Measurements from ENCODE around the gene OR6K3. TPM values are rescaled to one million over a fixed set of nuclear protein-coding genes. Genes with fewer than 3 reads are reported as not detected.
"Not testable (repeated sequence)": the region's sequence is repeated elsewhere in the genome, so short reads cannot be mapped to it uniquely, and the experiment has no call there.

OR6K3 gene
- total RNA-seq, 1 donor: not detected

DNA sequence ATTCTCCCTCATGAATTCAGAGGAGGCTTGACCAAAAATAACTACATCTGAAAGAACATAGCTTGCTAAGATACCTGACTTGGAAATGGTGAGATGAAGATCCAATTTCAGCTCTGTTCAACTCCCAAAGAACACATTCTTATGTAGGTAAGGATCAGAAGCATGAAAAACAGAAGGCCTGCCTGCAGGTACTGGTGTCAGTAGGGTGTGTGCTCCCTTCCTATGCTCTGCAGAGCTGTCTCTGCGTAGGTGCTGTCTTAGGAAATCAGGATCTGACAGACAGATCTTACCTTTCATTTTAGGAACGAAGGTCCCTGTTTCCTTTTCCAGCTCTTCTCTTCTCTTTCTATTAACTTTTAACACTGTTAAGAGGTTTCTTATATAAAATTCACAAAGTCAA is 14.4 kb downstream of the OR6K3 start:
- no peak for DNase-seq (ENCODE audit: low read depth)
- no peak overlapping the region for H3K4me3 ChIP-seq (ENCODE audit: low read depth, low read length)
- TF ChIP-seq, protein P1, sequence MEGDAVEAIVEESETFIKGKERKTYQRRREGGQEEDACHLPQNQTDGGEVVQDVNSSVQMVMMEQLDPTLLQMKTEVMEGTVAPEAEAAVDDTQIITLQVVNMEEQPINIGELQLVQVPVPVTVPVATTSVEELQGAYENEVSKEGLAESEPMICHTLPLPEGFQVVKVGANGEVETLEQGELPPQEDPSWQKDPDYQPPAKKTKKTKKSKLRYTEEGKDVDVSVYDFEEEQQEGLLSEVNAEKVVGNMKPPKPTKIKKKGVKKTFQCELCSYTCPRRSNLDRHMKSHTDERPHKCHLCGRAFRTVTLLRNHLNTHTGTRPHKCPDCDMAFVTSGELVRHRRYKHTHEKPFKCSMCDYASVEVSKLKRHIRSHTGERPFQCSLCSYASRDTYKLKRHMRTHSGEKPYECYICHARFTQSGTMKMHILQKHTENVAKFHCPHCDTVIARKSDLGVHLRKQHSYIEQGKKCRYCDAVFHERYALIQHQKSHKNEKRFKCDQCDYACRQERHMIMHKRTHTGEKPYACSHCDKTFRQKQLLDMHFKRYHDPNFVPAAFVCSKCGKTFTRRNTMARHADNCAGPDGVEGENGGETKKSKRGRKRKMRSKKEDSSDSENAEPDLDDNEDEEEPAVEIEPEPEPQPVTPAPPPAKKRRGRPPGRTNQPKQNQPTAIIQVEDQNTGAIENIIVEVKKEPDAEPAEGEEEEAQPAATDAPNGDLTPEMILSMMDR (IDR thresholded peaks at IDR 0.05; ENCODE audit: insufficient read depth, low read length): no peak

DNA sequence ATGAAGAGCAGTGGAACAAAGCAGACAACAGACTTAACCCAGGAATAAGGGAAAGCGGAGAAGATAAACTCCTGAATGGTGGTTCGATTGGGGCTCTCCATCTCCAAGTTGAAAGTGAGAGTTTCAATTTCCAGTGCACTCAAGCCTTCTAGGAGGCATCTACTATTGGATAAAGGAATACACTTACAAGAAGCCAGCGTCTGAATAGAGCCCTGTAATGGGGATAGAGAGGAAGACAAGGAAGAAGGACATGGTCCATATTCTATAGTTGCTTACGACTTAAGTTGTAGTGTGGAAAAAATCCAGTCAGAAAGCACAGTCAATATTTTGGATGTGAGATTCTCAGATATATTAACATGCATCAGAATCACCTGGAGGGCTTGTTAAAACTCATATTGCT is 20.0 kb downstream of the OR6K3 start, which contains the start of gene OR6K2:
Gene OR6K2, minus strand, starts transcription at position 101 of the 400 bp plus-strand sequence. Its CDS starts 0 bp downstream, at position 101.
- TF ChIP-seq, protein P1 (IDR thresholded peaks at IDR 0.05; ENCODE audit: insufficient read depth, low read length): no peak
- no peak for DNase-seq (ENCODE audit: low read depth)
- H3K4me3 ChIP-seq (ENCODE audit: low read depth, low read length): no peak within 1 kb of the TSS

DNA sequence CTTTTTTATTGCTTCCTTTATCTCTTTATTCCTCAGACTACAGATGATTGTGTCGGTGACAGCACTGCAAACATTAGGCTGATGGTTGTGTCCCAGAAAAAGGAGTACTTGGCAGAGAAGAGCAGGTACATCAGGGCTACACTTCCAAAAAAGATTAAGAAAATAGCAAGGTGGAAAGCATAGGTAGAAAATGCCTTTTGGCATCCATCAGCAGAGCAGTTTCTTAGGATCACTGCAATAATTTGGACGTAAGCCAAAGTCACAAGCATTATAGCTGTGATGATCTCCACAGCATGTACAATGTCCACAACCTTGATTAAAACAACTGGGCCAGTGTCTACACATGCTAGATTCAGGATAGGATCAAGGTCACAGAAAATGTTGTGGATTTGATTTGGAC is 25.9 kb downstream of the OR6K3 start:
- no peak for DNase-seq (ENCODE audit: low read depth)

DNA sequence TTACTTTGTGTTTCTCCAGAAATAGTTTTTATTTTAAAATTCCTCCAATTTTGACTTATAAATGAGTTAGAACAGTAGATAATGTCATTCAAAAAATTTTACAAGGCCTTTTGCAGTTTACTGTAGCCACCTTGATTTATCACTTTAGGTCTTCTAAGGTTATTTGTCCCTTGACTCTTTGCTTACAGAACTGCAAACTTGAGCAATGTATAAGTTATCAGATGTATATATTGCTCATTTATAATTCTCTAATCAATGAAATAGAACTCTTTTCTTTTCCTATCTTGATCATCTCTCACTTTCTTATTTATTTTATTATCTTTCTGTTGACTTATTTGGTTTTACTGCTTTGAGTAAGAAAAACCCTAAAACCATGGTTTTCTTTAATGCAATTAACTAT is 28.2 kb downstream of the OR6K3 start:
- no peak for DNase-seq (ENCODE audit: low read depth)
- TF ChIP-seq, protein P1 (IDR thresholded peaks at IDR 0.05; ENCODE audit: insufficient read depth, low read length): no peak
- H3K4me3 ChIP-seq (ENCODE audit: low read depth, low read length): no peak overlapping the region

More for the DNA sequence above, 25.9 kb downstream of the OR6K3 start:
- TF ChIP-seq, protein P1 (IDR thresholded peaks at IDR 0.05; ENCODE audit: insufficient read depth, low read length): no peak
- H3K4me3 ChIP-seq (ENCODE audit: low read depth, low read length): no peak overlapping the region

DNA sequence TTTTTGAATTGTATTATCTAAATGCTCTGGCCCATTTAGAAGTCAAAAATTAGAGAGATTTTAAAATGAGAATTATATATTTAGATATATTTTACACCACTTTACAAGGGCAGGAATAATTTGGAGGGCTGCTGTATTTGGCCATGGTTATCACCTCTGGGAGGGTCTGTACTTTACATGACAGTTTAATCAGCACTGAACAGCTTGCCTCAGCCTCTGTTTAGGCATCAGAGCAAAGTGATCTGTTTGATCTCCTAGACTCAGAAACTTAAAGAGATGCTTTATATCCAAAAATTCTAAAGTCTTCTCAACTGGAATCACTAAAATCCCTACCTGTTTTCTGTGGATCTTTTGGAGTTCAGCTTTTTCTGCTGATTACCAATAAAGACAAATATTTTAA is 28.6 kb downstream of the OR6K3 start:
- DNase-seq (ENCODE audit: low read depth): no peak
- TF ChIP-seq, protein P1 (IDR thresholded peaks at IDR 0.05; ENCODE audit: insufficient read depth, low read length): no peak
- H3K4me3 ChIP-seq (ENCODE audit: low read depth, low read length): no peak overlapping the region

DNA sequence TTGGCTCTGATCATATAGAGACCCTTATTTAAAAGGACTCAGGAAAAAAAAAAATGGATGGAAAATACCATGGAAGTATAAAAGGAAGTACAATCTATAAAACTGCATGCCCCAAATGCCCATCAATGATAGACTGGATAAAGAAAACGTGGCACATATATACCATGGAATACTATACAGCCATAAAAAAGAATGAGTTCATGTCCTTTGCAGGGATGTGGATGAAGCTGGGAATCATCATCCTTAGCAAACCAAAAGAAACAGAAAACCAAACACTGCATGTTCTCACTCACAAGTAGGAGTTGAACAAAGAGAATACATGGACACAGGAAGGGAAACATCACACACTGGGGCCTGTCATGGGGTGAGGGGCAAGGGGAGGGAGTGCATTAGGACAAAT is 29.4 kb downstream of the OR6K3 start:
- not testable (repeated sequence) for DNase-seq (ENCODE audit: low read depth); H3K4me3 ChIP-seq (ENCODE audit: low read depth, low read length)

DNA sequence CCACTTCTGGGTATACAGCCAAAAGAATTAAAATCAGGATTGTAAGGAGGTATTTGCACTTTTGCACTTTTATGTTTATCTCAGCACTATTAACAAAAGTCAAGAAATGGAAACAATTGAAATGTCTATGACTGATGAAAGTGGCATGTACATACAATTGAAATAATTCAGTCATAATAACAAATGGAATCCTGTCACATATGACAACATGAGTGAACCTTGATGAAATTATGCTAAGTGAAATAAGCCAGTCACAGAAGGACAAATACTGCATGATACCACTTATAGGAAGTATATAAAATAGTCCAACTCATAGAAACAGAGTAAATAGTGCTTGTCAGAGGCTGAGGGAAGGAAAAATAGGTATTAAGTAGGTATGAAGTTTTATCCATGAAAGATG is 30.6 kb downstream of the OR6K3 start:
- TF ChIP-seq, protein P1 (IDR thresholded peaks at IDR 0.05; ENCODE audit: insufficient read depth, low read length): no peak
- DNase-seq (ENCODE audit: low read depth): no peak
- no peak overlapping the region for H3K4me3 ChIP-seq (ENCODE audit: low read depth, low read length)

All from fibroblast of the aortic adventitia (primary cell).